NCI-H510A treated with DMSO at 0.1 percent for 48 hours (cell line): ENCODE results near the gene AMMECR1L.
"Not testable (repeated sequence)": the region's sequence is repeated elsewhere in the genome, so short reads cannot be mapped to it uniquely, and the experiment has no call there.

Experiments used
- DNase-seq: peaks from one replicate; lab custom pipeline; 2025; lab: John Stamatoyannopoulos, UW

Gene AMMECR1L

GRCh38 chr2:127885780-127886592, at the start of gene AMMECR1L:
Gene AMMECR1L, minus strand, starts transcription at chr2:127885956. Its CDS starts 11,722 bp downstream, at chr2:127874234.
- DNase-seq = peak; percentile 46

- DNase-seq = no peak
These were observed 49.6 kb upstream of the AMMECR1L start for GRCh38 chr2:127935337-127935736.

GRCh38 chr2:127932199-127932876, 46.6 kb upstream of the AMMECR1L start:
- no peak for DNase-seq

- no peak for DNase-seq
These were observed 43.7 kb upstream of the AMMECR1L start for GRCh38 chr2:127929449-127929848.

GRCh38 chr2:127927384-127927783, 41.6 kb upstream of the AMMECR1L start:
- no peak for DNase-seq

- DNase-seq = no peak
These were observed 32.2 kb upstream of the AMMECR1L start for GRCh38 chr2:127917916-127918315.

- no peak for DNase-seq
These were observed 28.2 kb upstream of the AMMECR1L start for GRCh38 chr2:127913808-127914457.

GRCh38 chr2:127911737-127912136, 26.0 kb upstream of the AMMECR1L start:
- DNase-seq = no peak

GRCh38 chr2:127910415-127910814, 24.7 kb upstream of the AMMECR1L start:
- no peak for DNase-seq

GRCh38 chr2:127909019-127909418, 23.3 kb upstream of the AMMECR1L start:
- DNase-seq = no peak

- not testable (repeated sequence) for DNase-seq
These were observed 22.1 kb upstream of the AMMECR1L start for GRCh38 chr2:127907733-127908400.

GRCh38 chr2:127906206-127906926, 20.6 kb upstream of the AMMECR1L start:
- no peak for DNase-seq

- DNase-seq = no peak
These were observed 15.7 kb upstream of the AMMECR1L start for GRCh38 chr2:127901339-127902056.

- no peak for DNase-seq
These were observed 11.9 kb upstream of the AMMECR1L start for GRCh38 chr2:127897531-127898211.

- DNase-seq = no peak
These were observed 7.7 kb upstream of the AMMECR1L start for GRCh38 chr2:127893494-127893893.

- no peak for DNase-seq
These were observed 7.3 kb upstream of the AMMECR1L start for GRCh38 chr2:127893033-127893432.

GRCh38 chr2:127891811-127892210, 6.1 kb upstream of the AMMECR1L start:
- DNase-seq = no peak

- not testable (repeated sequence) for DNase-seq
These were observed 5.0 kb upstream of the AMMECR1L start for GRCh38 chr2:127890756-127891155.

GRCh38 chr2:127888772-127889171, 3.0 kb upstream of the AMMECR1L start:
- no peak for DNase-seq

- no peak for DNase-seq
These were observed 2.0 kb upstream of the AMMECR1L start for GRCh38 chr2:127887776-127888130.
